B cell (primary cell): Measurements from ENCODE around the gene PHACTR3.

Experiments
- EZH2 ChIP-seq: IDR thresholded peaks from 2 replicates; pipeline ENCODE4 v1.6.1; 2012; ENCODE audit warnings: borderline replicate concordance, low read depth, mild to moderate bottlenecking, moderate library complexity, low read length; ENCODE audit not compliant: insufficient read depth, poor library complexity, severe bottlenecking
- TF ChIP-seq, protein P1 (sequence below): fragments of 200-600 bp; IDR thresholded peaks from one replicate; pipeline ENCODE4 v1.8.0; 2022; ENCODE audit warnings: antibody characterized with exemption, mild to moderate bottlenecking

- TF ChIP-seq, protein P1, sequence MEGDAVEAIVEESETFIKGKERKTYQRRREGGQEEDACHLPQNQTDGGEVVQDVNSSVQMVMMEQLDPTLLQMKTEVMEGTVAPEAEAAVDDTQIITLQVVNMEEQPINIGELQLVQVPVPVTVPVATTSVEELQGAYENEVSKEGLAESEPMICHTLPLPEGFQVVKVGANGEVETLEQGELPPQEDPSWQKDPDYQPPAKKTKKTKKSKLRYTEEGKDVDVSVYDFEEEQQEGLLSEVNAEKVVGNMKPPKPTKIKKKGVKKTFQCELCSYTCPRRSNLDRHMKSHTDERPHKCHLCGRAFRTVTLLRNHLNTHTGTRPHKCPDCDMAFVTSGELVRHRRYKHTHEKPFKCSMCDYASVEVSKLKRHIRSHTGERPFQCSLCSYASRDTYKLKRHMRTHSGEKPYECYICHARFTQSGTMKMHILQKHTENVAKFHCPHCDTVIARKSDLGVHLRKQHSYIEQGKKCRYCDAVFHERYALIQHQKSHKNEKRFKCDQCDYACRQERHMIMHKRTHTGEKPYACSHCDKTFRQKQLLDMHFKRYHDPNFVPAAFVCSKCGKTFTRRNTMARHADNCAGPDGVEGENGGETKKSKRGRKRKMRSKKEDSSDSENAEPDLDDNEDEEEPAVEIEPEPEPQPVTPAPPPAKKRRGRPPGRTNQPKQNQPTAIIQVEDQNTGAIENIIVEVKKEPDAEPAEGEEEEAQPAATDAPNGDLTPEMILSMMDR: no peak
- TF ChIP-seq EZH2: no peak
Measured at GRCh38 chr20:59863058-59863457, 258.7 kb downstream of the PHACTR3 start.
